NCI-H2227 (cell line): Measurements from ENCODE around the gene HS6ST1.
"Not testable (repeated sequence)": the region's sequence is repeated elsewhere in the genome, so short reads cannot be mapped to it uniquely, and the experiment has no call there.

Source experiments
- DNase-seq: peaks from one replicate; lab custom pipeline; 2025; ENCODE audit not compliant: unreplicated experiment; lab: John Stamatoyannopoulos, UW

Gene HS6ST1

DNA sequence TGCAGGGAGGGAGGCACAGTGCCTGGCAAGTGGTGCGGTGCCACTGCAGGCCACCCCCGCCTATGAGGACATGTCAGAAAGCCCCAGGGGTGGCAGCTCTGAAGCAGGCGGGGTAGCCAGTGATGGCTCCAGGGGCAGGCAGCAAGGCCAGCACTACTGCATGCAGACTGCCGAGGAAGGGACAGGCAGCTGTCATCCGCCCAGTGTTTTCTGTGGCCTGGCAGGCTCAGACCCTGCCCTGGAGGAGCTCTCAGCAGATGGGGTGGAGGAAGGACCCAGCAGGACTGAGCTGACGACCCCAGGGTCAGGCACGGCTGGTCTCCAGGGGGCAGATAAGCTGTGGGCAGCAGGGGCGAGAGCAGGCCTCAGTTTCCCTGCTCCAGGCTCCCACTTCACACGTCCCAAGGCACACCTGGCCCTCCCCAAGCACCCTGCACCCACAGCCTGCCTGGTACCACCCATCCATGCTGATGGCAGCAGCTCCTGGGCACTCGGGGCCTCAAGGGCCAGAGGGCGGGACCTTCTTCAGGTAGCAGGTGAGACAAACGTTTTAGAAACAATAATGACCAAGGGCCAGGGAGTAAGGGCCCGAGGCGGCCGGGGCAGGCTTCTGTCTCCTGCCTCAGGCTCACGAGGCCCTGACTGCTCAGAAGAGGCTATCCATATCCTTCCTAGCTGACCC lies 48.5 kb downstream of the HS6ST1 start:
- DNase-seq = no peak

DNA sequence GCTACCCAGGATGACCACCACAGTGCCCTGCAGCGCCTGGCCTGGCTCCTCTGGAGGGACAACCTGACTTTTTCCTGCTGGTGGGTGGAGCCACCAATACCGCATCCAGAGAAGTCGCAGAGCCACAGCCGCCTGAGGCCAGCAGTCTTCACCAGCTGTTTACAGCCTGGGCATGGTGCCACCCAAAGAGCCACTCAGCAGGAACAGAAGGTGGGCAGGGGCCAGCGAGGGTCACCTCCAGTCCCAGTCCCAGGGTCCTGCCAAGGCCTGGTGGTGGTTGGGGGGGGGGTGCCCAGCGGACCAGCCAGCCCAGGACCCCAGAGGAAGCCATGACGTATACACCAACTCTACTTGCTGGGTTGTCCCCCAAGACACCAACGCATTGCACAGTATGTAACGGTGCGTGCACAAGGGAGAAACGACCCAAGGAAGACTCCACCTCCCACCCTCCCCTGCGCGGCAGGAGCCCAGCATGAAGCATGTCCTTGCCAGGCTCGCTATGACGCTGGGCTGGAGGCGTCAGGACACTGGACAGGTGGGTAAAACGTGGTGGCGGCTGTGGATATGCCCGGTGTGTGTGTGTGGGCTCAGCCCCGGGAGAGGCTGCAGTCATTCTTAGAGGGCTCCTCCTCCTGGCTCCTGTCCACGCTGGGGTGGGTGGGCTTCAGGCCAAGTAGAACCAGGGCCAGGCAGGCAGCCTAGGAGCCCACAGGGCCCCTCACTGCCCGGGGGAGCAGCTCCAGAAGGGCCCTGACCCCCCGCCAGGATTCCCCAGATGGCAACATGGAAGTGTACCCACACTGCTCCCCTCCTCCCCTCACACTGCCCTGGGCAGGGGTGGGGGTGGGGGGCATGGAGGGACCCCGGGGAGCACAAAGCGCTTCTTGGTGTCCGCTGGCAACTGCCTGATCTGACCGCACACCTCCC lies 49.3 kb downstream of the HS6ST1 start:
- DNase-seq = no peak

DNA sequence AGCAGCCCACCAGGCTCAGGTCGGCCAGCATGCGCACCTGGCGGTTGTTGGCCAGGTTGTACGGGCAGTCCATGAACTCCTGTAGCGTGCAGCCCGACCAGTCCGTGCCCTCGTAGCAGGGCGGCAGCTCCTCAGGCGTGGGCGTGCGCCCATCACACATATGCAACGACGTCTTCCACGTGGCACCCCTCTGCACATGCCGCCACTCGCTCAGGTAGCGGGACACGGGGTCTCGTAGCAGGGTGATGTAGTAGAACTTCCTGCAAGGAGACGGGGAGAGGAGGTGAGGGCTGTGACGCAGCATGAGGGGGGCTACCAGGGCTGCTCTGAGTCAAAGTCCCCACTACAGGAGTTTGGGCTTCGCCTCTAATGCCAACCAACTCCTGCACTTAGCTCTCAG lies 50.1 kb downstream of the HS6ST1 start:
- DNase-seq = not testable (repeated sequence)

DNA sequence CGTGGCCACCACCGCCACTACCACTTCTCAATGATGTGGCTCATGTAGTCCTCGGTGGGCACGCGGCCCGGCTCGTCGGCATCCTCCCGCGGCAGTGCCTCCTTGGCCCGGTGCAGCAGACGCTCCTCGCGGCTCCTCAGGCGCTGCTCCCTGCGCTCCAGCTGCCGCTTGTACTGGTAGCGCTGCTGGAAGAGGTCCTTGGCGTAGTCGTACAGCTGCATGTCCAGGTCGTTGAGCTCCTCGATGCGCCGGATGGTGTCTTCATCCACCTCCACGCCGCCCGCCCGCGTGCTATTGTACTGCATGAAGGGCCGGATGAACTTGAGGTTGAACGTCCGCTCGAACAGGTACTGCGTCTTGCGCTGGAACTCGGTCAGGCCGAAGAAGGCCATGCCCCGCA lies 50.5 kb downstream of the HS6ST1 start:
- DNase-seq = not testable (repeated sequence)

DNA sequence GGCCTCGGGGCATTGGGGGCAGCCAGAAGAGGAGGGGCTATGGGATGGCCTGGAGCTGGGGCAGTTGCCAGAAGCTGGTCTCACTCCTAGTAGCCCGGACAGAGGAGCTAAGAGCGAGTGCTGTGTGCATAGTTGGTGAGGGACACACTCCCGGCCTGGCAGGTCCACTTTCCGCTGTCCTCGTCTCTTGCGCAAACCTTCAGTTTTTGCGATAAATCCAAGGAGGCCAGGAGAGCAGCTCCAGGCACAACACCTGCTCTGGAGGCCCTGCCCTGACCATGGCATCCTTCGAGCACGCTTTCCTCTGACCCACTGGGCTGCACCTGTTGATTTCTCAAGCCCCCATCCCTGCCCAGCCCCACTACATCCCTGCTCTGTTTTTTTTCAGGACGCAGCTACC lies 51.0 kb downstream of the HS6ST1 start:
- DNase-seq = not testable (repeated sequence)

GRCh38 chr2:128267197-128267596 lies 51.5 kb downstream of the HS6ST1 start:
- DNase-seq = not testable (repeated sequence)

DNA sequence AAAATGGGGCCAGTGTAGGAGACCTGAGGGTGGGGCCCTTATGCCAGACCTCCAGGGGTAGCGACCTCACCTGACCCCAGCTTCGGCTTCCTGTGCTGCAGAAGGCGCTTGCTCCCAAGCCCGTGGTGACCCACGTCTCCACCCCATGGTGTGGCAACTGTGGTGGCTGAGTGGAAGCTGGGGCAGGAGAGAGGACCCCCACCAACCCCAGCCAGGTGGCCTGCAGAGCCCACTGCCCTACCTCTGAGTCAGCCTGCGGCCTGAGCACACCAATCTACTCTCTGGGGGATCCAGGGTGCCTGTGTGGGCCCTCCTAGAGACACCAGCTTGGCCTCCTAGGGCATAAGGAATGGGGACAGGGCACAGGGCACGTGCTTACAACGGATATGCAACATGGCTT lies 52.2 kb downstream of the HS6ST1 start:
- not testable (repeated sequence) for DNase-seq

- not testable (repeated sequence) for DNase-seq
These were observed 53.1 kb downstream of the HS6ST1 start for GRCh38 chr2:128265608-128265993.

DNA sequence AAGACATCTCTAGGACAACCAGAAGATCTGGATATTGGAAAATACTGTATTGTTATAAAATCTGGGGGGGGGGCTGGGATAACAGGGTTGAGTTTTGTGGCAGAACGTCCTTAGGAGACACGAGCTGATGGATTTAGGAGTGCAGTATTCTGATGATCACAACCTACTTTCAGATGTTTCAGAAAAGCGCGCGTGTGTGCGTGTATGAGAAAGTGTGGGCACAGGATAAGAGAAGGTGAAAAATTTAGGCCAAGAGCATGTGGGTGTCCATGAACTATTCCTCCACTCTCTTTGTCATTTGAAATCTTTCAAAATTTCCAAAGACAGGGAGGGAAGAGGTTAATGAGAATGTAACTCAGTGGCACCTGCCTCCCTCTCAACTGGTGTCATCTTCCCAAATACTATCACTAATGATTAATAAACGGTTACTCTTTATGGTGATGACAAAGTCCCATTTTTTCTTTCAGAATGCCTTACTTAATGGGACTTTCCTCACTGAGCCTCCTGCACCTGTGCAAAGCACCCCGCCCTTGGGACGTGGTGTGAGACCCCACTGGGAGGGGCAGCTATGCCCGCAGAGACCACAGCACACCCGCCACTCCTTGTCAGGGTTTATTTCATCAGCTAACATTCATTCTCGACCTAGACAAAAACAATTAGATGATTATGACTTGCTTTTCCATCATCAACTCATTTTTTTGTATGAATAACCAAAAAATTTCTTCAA lies 53.6 kb downstream of the HS6ST1 start:
- DNase-seq = no peak

DNA sequence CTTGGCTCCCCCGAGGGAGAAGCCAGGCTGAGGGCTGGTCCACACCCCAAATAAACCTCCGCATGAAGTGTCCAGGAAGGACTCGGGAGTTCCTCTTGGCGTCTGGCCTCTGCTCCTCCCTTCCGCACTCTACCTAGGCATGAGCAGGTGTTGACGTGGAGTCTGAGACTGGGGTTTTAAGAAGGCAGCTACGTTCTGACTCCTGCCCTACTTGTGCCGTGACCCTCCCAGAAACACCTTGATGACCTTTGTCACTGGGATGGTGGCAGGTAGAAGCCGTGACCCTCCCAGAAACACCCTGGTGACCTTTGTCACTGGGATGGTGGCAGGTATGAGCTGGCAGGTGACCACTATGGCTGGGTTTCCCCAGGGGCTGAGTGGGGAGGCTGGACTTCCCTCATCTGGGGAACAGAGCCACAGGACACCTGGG lies 54.8 kb downstream of the HS6ST1 start:
- no peak for DNase-seq

DNA sequence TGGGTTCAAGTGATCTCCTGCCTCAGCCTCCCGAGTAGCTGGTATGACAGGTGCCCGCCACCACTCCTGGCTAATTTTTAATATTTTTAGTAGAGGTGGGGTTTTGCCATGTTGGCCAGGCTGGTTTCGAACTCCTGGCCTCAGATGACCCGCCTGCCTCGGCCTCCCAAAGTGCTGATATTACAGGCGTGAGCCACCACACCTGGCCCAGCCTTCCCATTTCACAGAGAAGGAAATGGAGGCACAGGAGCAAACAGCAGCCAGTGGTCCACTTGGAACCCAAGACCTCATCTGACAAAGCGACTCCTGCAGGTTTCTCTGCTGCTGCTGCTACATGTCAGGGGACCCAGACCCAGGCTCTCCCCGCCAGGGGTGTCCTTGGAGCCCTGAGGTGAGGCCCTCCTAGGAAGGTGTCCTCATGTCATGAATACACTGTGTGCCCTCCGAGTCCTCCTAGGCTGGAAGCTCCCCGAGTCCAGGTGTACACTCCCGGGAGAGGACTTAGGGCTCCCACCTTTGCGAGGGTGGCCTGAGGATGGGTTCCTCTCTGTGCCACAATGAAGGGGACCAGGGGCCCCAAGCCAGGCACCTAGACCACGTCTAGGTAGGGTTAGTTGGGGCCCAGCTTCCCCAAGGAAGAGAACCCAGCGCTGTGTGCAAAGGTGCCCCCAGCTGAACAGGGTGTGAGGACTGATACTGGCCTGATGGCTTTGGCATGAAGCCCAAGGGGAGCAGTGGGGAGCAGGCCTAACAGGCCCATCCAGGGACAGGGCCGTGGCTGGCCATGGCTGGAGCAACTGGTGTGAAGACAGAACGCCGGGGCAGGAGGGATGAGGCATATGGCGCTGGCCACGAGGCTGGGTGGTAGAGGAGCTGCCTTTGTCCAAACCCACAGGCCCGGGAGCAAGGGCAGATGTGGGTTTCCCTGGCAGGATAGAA lies 56.1 kb downstream of the HS6ST1 start:
- no peak for DNase-seq

DNA sequence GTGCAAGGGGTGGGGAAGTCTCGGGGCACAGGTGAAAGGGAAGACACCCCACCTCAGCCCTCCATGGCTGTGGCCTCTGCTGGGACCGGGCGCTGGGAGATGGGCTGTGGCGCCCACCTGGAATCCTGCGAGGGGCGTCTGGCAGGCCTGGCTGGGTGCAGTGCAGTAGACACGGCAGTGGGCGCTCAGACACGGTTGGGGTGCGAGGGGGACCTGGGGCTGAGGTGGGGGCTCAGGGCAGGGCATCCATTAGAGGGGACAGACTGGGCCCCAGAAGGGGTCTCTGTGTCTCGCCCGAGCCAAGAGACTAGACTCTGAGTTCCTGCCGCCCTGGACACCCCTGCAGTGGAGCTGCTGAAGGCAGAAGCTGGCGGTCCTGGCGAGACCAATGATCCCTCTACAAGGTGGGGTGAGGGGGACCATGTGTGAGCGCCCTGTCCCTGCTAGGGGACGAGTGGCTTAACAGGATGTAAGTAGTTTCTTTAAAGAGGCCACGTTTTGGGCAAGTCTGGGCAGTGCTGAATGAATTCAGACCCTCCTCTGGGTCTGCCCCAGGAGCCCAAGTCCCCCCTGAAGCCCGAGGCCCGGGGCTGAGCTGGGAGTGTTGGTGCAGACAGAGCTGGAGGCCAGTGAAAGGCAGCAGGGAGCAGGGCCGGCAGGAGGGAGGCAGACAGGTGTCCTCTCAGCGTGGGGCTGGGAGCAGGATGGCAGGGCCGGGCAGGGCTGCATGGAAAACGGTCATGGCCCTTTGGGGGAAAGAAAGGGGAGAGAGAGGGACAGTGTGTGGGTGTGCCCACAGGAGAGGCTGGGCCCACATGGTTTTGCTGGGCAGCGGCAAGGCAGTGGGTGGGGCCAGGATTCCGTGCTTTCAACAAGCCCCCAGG lies 57.2 kb downstream of the HS6ST1 start:
- DNase-seq = no peak

DNA sequence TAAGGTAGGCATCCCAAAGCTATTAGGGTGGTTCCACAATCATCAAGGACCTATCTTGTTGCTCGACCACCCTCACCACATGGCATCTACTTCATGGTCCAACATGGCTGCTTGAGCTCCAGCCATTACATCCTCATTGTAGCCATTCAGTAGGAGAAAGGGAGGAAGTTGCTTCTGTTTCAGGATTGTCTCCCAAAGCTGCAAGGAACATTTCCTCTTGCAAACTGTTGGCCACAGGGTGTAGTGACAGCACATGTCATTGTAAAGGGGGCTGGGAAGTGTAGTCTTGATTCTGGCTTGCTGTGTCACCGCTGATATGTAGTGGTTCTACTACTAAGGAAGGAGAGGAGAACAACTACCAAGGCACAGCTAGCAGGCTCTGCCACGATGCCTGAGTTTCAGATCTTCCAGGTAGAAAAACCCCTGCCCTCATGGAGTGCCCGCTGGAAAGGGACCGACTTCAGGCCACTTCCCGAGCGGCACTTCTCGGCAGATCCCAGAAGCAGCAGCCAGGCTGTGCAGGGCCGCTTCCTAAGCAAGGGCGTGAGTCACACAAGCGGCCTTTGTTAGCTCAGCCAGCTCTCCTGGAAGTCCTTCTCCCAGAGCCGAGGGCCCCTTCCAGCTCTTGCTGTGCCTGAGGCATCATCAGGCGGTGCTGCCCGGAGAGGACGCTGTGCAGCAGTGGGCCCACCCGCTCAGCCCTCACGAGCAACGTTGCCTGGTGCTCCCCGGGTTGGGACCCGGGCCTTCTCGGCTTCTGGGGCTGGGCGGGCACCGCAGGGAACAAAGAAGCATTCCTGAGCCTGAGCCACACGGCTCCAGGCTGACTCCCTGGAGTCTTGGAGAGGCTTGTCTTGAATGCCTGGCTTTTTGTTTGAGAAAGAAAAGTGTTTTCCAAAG lies 58.2 kb downstream of the HS6ST1 start:
- no peak for DNase-seq

DNA sequence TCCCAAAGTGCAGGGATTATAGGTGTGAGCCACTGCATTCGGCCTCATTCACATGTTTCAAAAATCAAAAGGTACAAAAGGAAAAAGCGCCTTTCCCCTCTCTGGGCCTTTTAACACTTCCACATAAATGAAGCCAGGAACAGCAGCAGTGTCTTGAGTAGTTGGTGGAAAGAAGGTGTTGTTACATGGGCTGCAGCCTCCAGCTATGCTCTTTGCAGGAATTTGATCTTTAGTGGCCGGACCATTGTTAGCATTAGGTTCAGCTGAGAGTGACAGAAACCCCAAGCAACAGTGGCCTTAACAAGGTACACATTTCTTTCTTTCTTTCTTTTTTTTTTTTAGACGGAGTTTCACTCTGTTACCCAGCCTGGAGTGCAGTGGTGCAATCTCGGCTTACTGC lies 59.1 kb downstream of the HS6ST1 start:
- no peak for DNase-seq

DNA sequence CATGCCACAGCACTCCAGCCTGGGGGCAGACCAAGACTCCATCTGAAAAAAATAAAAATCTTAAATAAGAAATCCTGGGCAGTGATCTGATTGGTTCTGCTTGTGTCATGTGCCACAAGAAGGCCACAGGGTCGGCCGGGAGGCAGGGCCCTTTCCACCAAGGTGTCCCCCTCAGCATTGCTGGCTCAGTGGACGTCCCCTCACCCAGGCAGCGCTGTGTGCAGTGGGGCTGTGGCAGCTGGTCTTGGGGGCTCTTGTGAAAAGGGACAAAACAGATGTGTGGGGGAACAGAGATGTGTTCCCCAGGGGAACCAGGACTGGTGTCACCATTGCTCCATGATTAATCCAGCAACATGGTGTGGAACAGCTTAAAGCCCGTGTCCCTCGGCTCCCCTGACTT lies 60.5 kb downstream of the HS6ST1 start:
- no peak for DNase-seq

DNA sequence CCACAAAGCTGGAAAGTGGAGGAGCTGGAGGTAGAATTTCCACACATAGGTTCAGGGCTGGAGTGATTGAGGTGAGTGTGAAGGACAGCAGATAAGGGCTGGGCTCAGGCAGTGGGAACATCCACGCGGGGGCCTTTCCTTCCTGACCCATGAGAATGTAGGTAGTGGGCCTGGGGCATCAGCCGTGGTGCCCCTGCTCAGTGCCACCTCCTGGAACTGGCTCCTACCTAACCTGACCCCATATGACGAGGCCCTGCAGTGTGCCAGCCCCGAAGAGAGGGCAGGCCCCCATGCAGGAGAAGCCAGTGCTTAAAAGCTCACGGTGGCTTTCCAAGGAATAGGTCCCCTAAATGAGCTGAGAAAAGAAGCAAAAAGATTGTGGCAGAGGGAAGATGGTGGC lies 66.2 kb downstream of the HS6ST1 start:
- DNase-seq = no peak

DNA sequence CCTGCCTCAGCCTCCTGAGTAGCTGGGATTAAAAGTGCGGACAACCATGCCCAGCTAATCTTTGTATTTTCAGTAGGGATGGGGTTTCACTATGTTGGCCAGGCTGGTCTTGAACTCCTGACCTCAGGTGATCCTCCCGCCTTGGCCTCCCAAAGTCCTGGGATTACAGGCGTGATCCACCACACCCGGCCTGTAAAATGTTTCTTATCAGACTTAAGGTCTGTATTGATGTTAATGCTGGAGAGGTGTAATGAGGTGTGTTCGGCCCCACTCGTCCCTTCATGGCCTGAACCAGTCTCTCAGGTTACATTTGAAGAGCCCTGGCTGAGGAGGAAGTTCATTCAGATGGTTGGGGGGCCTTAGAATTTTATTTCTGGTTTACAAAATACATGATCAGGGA lies 66.6 kb downstream of the HS6ST1 start:
- not testable (repeated sequence) for DNase-seq

GRCh38 chr2:128250229-128251025 lies 68.2 kb downstream of the HS6ST1 start:
- no peak for DNase-seq
